ENCODE measurements around the gene AAR2.

AAR2 gene

GRCh38 chr20:36298795-36299339 lies 62.6 kb downstream of the AAR2 start:
- Mint-ChIP-seq H3K4me1 (no peaks in the 10 kb centered on the region), H3K4me3 (no peak overlapping the region), H3K36me3 (ENCODE audit: low read depth) (no peaks in the 10 kb centered on the region), H3K9me3 (no peaks in the 10 kb centered on the region), H3K27ac (no peak overlapping the region), H3K27me3 (ENCODE audit: low read depth) (peaks cover 84% of the 10 kb centered on the region)
- TF ChIP-seq, protein P1, sequence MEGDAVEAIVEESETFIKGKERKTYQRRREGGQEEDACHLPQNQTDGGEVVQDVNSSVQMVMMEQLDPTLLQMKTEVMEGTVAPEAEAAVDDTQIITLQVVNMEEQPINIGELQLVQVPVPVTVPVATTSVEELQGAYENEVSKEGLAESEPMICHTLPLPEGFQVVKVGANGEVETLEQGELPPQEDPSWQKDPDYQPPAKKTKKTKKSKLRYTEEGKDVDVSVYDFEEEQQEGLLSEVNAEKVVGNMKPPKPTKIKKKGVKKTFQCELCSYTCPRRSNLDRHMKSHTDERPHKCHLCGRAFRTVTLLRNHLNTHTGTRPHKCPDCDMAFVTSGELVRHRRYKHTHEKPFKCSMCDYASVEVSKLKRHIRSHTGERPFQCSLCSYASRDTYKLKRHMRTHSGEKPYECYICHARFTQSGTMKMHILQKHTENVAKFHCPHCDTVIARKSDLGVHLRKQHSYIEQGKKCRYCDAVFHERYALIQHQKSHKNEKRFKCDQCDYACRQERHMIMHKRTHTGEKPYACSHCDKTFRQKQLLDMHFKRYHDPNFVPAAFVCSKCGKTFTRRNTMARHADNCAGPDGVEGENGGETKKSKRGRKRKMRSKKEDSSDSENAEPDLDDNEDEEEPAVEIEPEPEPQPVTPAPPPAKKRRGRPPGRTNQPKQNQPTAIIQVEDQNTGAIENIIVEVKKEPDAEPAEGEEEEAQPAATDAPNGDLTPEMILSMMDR (IDR thresholded peaks at IDR 0.05; ENCODE audit: unreplicated experiment in 3 of 3), result no peak

- H3K9me3 Mint-ChIP-seq, result no peaks in the 10 kb centered on the region
- H3K4me3 Mint-ChIP-seq, result no peak overlapping the region
- H3K4me1 Mint-ChIP-seq, result no peaks in the 10 kb centered on the region
- H3K27me3 Mint-ChIP-seq (ENCODE audit: low read depth), result peaks cover 90% of the 10 kb centered on the region
- TF ChIP-seq, protein P1 (IDR thresholded peaks at IDR 0.05; ENCODE audit: unreplicated experiment in 3 of 3), result no peak
- no peaks in the 10 kb centered on the region for H3K36me3 Mint-ChIP-seq (ENCODE audit: low read depth)
- H3K27ac Mint-ChIP-seq, result no peak overlapping the region
Observed at GRCh38 chr20:36299459-36299858, 63.2 kb downstream of the AAR2 start.

GRCh38 chr20:36301359-36302119 lies 65.3 kb downstream of the AAR2 start:
- no peaks in the 10 kb centered on the region for H3K36me3 Mint-ChIP-seq (ENCODE audit: low read depth)
- H3K27me3 Mint-ChIP-seq (ENCODE audit: low read depth), result peaks cover 88% of the 10 kb centered on the region
- TF ChIP-seq, protein P1 (IDR thresholded peaks at IDR 0.05; ENCODE audit: unreplicated experiment in 3 of 3), result no peak
- H3K4me1 Mint-ChIP-seq, result peaks cover 9% of the 10 kb centered on the region
- H3K9me3 Mint-ChIP-seq, result no peaks in the 10 kb centered on the region
- no peak overlapping the region for H3K4me3 Mint-ChIP-seq
- no peak overlapping the region for H3K27ac Mint-ChIP-seq

- H3K9me3 Mint-ChIP-seq, result no peaks in the 10 kb centered on the region
- H3K27me3 Mint-ChIP-seq (ENCODE audit: low read depth), result peaks cover 85% of the 10 kb centered on the region
- H3K36me3 Mint-ChIP-seq (ENCODE audit: low read depth), result no peaks in the 10 kb centered on the region
- no peak overlapping the region for H3K4me3 Mint-ChIP-seq
- H3K27ac Mint-ChIP-seq, result no peak overlapping the region
- TF ChIP-seq, protein P1 (IDR thresholded peaks at IDR 0.05; ENCODE audit: unreplicated experiment in 3 of 3), result no peak
- peaks cover 9% of the 10 kb centered on the region for H3K4me1 Mint-ChIP-seq
Observed at GRCh38 chr20:36303020-36303595, 66.8 kb downstream of the AAR2 start.

DNA sequence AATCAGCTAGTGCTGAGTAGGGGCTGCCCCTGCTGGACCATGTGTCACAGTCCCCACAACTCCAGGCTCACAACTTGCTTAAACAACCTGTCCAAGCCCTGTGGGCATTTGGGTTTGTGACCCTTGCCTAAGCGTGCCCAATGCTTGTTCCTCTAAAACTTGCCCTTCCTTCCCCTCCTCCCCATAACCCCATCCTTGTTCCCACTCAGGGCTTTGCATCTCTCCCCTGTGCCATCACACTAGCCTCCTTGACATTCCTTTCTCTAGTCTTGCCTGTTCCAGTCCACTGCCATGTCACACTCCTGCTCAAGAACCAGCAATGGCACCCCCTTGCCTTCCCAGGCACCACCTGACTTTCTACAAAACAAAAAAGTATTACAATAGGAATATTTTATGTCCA lies 67.6 kb downstream of the AAR2 start:
- Mint-ChIP-seq H3K4me3 (no peak overlapping the region), H3K9me3 (no peaks in the 10 kb centered on the region), H3K27ac (no peak overlapping the region), H3K4me1 (peaks cover 9% of the 10 kb centered on the region), H3K36me3 (ENCODE audit: low read depth) (no peaks in the 10 kb centered on the region), H3K27me3 (ENCODE audit: low read depth) (peaks cover 85% of the 10 kb centered on the region)
- TF ChIP-seq, protein P1 (IDR thresholded peaks at IDR 0.05; ENCODE audit: unreplicated experiment in 3 of 3), result no peak
